EH (cell line): ENCODE measurements around the gene CACHD1.
A peak's percentile ranks its signal among the peaks of the same experiment; 100 is the strongest.
"Not testable (repeated sequence)": the region's sequence is repeated elsewhere in the genome, so short reads cannot be mapped to it uniquely, and the experiment has no call there.

Experiments used
- DNase-seq: peaks from one replicate; pipeline ENCODE4 v3.0.0-alpha.2; 2015; ENCODE audit warnings: low read depth

CACHD1 gene

DNA sequence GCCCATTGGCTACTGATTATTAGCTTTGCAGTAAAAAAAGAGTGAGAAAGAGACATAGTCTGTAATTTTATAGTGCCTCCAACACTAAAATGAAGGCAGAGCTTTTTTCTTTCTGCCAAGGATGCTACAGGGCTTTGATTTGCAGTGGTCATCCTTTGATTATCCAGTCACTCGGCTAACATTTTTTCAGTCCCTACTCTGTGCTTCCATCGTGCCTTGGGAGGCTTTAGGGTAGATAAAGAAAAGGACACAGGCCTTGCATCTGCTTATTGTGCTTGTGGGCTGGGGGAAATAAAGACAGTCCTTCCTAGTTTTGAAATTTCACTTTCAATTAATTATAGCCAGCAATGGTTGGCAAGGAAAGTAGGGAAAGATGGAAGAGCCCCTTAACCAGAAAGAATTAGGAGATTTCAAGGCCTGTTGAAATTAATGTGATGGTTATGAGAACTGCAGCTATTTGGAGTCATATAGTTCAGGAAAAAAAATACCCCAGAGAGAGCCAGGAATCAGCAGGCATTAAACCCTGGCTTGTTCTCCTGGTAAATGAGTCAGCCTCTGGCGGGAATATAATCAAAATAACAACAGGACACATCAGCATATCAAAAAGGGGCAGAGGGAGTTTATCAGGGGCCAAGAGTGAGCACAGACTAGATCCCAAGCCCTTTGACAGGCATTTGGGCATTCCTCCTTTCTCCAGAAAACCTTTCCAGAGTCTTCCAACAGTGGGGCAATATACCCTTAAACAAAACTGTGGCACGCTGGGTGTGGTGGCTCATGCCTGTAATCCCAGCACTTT, 27.4 kb downstream of the CACHD1 start:
- DNase-seq, result peak; percentile 17

- DNase-seq, result no peak
Observed at GRCh38 chr1:64498325-64498724, 28.4 kb downstream of the CACHD1 start.

DNA sequence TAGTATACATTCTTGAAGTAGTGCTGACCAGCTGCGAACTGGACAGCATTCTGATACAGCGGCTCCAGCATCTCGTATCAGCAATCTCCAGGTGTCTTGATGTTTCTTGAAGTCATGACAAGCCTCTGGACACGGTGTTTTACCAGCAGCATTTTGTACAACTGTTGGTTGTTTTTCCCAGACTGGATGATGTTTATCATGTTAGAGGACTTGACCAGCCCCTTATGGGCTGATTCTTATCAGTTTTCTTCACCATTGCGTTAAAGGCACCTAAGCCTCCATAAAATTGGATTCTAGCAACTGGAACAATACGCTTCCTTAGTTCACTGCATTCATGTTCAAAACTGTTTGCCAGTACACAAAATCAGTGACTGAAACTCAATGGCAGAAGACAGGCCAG, 29.1 kb downstream of the CACHD1 start:
- no peak for DNase-seq

DNA sequence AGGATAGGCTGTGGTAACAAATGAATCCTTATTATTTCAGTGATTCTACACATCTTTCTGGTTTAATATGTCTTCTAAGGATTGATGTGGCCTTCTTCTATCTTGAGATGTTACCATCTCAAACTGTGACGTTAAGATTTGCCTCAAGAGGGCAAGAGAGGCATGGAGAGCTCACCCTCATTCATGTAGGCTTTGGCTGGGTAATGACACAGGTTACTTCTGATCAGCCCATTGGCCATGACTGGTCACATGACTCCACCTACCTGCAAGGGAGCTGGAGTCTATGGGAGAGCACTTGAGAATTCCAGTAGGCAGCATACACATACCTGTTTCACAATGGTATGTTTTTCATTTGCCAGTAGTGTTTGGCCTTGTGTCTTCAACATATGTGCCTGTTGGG, 30.0 kb downstream of the CACHD1 start:
- DNase-seq, result peak; percentile 17

DNA sequence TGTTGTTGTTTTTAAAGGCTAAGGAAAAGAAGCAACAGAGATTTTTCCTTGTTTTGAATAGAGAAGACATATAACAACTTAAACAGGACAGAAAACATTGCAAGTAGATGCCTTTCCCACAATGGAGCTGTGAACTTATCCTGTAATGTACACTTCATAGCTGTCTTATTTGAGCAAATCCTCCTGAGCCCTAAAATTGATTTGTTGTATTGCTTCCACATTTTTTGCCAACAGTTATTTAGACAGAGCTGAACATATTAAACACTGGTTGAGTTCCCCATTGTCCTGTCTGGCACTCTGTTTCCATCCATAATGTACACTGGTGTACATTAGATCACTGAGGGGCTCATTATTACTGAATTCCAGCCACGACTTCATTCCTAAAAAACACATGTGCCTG, 32.2 kb downstream of the CACHD1 start:
- no peak for DNase-seq

GRCh38 chr1:64502931-64503330, 33.0 kb downstream of the CACHD1 start:
- peak; percentile 25 for DNase-seq

GRCh38 chr1:64505232-64505943, 35.5 kb downstream of the CACHD1 start:
- no peak for DNase-seq

GRCh38 chr1:64505944-64506655, 36.2 kb downstream of the CACHD1 start:
- no peak for DNase-seq

DNA sequence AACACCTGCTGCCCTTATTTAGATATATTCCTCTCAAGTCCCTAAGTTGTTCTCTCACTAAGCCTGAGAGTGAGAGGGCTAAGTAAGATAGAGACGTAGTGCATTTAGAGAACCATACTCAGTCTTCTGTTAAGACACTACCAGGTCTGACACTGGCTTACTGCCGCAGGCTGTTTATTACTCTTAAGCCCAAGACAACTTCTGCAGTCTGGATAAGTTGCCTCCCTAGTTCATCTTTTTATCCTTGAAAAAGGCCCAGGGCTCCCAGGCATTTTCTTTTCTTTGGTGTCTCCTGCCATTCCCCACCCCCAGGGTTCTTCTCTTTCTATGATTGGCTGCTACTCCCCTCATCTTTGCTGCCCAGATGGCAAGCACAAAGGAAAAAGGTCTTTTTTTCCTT, 38.7 kb downstream of the CACHD1 start:
- DNase-seq, result peak; percentile 10

GRCh38 chr1:64511044-64511443, 41.1 kb downstream of the CACHD1 start:
- DNase-seq, result no peak

- not testable (repeated sequence) for DNase-seq
Observed at GRCh38 chr1:64512206-64512605, 42.3 kb downstream of the CACHD1 start.

DNA sequence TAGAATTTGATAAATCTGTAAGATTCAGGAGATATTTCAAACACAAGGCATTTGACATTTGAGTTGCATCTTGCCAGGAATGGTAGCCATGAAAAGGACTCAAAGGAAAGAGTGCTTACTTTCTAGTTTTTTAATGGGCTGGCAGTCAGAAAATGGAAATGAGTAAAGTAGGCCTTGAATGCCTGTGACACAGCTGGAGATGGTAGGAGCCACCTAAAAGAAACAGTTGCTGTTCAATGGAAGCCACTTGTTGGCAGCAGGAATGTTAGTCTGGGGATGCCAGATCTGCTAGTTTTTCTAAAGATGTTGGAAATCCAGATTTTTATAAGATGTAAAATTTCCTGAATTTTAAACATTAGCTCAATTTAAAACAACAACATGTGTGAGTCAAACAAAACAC, 43.6 kb downstream of the CACHD1 start:
- DNase-seq, result no peak

- peak; percentile 90 for DNase-seq
Observed at GRCh38 chr1:64514197-64514765, 44.4 kb downstream of the CACHD1 start.

DNA sequence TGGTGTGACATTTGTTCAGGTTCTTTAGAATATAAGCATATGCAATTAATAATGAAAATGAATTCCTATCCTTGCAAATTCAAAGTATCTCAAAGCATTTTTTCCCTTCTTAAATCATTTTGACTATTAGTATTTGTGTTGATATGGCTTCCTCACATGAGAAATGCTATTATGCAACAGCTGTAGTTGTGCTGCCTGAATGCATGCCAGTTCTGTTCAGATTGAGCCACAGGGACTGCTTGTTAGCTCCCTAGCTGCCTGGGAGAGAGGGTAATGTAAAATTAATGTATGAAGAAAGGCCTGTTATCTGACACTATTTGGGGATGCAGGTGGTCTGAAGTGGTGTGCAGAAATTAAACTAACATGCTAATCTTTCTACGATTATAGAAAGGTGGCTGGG, 45.5 kb downstream of the CACHD1 start:
- peak; percentile 73 for DNase-seq

- peak; percentile 41 for DNase-seq
Observed at GRCh38 chr1:64516301-64516700, 46.4 kb downstream of the CACHD1 start.

DNA sequence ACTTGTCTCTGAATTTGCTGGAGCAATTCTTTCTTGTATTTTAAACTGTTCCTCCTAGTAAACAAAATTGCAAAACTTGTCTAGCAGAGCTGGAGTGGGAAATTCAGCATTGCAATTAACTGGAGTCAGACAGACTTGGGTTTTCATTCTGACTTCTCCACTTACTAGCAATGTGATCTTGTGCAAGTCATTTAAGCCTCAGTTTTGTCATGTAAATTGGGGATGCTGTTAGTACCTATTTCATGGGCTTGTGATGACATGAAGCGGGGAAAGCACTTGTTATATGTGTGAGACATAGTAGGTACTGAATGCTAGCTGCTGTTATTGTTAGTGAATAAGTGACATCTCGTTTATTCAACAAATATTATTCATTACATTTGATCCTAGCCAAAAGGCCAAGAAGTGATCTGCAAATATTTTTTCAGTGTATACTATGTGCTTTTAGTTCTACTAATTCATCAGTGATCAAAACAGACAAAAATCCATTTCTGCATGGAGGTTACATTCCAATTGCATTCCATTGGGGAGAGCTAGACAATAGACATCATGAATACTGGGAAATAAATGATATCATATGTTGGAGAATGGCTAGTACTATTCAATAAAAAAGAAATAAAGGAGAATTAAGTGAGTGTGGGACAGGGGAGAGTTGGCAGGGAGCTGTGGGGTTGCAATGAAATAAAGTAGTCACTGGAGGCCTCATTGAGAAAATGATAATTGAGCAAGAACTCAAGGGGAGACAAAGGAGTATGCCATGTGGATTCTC, 47.1 kb downstream of the CACHD1 start:
- peak; percentile 74 for DNase-seq

GRCh38 chr1:64517640-64518039, 47.7 kb downstream of the CACHD1 start:
- DNase-seq, result no peak

DNA sequence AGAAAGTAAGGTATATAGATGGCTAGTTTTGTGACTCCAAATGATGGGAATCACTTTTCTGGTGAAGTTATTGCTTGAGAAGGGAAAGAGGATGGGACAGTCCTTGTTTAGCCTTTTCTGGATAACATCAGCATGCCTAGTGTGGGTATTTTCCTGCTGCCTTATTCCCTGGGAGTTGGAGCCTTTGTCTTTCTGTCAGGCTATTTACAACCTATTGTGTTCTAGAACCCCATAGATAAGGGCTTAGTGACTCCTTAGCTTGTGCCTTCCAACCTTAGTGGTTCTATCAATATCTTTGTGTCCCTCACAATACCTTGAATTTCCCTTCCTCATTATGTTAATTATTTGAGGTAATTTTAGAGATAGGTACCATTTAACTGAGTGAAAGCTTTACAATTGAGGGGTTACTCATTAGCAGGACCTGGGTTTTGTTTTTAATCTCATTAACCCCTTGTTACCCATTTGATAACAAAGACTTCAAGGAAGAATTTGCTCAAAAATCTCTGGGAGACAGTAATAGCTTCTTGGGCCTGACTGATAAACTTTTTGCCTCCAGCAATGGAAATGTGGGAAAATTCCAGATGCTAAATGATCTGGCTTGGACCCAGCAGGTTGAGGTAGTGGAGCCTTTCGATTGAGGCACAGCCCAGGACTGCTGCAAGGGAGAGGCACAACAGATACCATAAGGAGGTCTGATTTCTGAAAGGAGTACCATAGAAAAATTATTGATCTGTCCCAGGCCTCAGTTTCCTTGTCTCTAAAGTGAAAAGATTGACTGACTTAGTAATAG, 49.0 kb downstream of the CACHD1 start:
- DNase-seq, result no peak

- DNase-seq, result peak; percentile 87
Observed at GRCh38 chr1:64519901-64520300, 50.0 kb downstream of the CACHD1 start.

GRCh38 chr1:64522740-64523139, 52.8 kb downstream of the CACHD1 start:
- no peak for DNase-seq
